GM18508 (cell line): ENCODE results near the gene AQP6.

Source experiments
- ATAC-seq: cut with Tn5 transposase; IDR thresholded peaks from one replicate; pipeline ENCODE4 v1.9.1; 2021; ENCODE audit warnings: moderate number of reproducible peaks; ENCODE audit not compliant: insufficient read depth, unreplicated experiment

The AQP6 gene

DNA sequence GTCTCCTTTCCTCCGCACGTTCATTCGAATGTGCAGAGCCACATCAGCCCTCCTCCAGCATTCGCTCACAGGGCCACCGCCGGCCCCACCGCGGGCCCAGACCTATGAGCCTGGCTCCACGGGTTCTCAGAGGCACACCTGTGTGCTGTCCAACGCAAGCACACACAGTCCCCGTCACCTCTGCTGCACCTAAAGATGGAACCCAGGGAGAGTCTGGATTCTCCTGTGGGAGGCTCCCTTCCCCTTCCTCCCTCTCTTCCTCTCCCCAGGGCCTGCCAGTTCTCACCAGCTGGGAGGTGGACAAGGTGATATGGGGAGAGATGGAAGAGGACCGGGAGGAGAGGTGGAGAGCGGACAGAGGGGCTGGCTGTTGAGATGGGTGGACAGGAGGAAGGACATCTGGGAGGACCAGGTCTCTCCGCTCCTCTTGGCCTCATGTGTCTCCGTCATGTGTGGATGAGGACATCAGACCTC is 4.9 kb upstream of the AQP6 start:
- no peak for ATAC-seq

DNA sequence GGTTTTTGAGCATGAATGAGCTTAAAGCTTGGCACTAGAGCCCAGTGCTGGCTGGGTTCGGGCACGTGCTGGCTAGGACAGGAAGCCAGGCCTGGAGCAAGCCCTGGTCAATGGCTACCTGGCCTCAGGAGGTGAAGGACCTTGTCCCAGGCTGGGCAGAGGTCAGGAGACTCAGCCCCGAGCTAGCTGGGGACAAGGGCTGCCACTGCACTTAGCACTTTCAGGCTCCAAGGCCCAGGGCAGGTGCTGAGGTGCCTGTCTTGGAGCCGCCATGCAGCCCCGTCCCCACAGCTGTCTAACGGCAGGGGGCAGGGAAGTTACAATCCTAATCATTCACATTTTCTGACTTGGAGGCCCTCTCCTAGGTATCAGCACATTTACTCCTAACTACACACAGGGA is 4.3 kb upstream of the AQP6 start:
- no peak for ATAC-seq

DNA sequence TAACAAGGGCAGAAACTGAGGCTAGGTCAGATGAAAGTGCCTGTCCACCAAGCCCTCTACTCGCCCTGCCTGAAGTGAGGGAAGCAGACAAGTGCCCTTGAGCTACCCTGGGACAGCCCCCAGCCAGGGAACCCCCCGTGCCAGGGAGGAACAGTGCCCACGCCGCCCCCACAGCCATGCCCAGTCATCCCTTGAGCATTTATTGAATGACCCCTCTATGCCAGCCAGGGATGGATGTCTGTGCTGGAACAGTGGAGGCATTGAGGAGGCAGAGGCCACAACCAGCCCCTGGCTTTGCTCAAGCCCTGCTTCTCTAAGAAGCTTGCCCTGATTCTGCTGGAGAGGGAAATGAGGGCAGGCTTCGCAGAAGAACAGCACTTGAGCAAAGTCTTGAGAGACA is 3.7 kb upstream of the AQP6 start:
- no peak for ATAC-seq

GRCh38 chr12:49969651-49970429 is 2.9 kb upstream of the AQP6 start:
- no peak for ATAC-seq

- no peak for ATAC-seq
These were observed 2.1 kb upstream of the AQP6 start for GRCh38 chr12:49970658-49971057.

DNA sequence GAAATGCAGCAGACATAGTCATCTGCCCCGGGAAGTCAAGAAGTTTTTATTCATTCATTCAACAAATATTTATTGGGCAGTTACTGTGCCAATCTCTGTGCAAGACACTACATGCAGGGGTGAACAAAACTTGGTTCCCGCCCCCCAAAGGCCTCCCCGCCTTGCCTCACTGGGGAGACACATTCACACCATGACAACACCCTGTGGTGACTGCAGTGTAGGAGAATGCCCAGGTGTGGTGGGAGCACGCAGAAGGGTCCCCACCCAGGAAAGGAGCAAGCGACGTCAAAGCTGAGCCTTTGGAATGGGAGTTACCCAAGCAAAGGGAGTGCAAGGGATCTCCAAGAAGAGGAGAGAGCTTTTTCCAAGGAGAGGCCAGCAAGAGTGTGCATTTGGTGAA is 1.6 kb upstream of the AQP6 start:
- no peak for ATAC-seq

GRCh38 chr12:49972129-49972528 is 618 bp upstream of the AQP6 start:
- ATAC-seq, result no peak

- ATAC-seq, result no peak
These were observed 649 bp downstream of the AQP6 start for GRCh38 chr12:49973361-49973830.

DNA sequence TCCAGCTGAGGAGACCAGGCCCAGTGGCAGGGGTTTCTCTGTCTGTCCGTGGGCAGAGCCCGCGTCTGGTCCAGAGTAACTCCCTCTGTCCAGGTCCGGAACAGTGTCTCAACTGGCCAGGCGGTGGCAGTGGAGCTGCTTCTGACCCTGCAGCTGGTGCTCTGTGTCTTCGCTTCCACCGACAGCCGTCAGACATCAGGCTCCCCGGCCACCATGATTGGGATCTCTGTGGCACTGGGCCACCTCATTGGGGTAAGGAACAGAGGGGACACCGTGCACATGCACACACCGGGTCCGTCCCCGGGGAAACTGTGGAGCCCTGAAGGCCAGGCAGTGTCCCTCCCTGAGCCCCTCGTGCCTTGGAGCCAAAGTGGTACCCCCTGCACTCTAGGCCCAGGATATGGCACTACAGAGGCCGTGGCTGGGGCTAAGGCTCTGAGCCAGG is 1.5 kb downstream of the AQP6 start:
- ATAC-seq, result no peak

- no peak for ATAC-seq
These were observed 2.0 kb downstream of the AQP6 start for GRCh38 chr12:49974677-49975317.

- no peak for ATAC-seq
These were observed 2.6 kb downstream of the AQP6 start for GRCh38 chr12:49975318-49975761.

DNA sequence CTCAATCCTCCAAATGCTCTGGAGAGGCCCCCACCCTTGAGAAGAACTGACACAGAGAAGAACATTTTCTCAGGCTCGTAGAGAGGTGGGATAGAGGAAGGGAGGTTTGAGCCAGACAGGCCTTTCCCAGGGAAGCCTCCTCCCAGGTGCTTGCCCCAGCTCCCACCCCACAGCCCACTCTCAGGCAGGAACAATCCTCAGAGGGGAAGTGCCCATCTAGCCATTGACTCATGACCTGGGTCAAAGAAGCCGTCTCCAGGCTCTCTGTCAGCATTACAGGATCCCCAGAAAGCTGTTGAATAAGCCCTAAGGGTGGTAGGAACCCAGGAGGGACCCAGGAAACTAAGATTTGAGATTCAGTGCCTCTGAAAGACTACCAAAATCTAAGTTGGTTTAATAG is 3.8 kb downstream of the AQP6 start:
- ATAC-seq, result no peak

- no peak for ATAC-seq
These were observed 5.4 kb downstream of the AQP6 start for GRCh38 chr12:49978125-49978524.

DNA sequence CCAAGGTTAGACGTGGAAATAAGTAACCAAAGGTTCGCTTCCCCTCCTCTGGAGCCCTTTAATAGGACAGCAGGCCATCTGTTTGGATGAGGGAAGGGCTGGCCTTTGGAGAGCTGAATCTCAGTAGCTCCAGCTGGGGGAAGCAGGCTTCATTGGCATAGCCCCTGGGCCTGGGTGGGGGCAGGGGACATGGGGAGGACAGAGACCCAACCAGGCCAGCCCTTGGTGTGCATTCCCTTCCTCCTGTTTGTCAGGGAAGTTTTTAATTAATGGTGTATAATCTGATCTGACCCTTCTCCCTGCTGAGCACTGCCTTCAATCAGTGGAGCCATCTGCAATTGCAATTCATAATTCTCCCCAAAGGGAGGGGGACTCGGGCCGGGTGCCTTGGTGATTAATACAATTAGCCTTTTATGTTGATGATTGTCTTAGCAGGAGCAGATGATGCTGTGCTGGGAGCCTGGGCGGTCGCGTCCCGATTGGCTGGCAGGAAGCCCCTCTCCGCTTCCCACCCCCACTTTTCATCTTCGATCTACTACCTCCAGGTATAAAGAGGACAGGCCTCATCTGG is 6.4 kb downstream of the AQP6 start:
- no peak for ATAC-seq

- ATAC-seq, result no peak
These were observed 7.0 kb downstream of the AQP6 start for GRCh38 chr12:49979791-49980190.

GRCh38 chr12:49980501-49981349 is 8.0 kb downstream of the AQP6 start:
- ATAC-seq, result no peak

- no peak for ATAC-seq
These were observed 9.7 kb downstream of the AQP6 start for GRCh38 chr12:49982246-49983087.

GRCh38 chr12:49983892-49984291 is 11.1 kb downstream of the AQP6 start:
- ATAC-seq, result no peak
